OCI-LY7 (cell line): ENCODE data around the gene MINDY2.

ENCODE experiments used
- CTCF ChIP-seq: fragments of 200-600 bp; sonication (generic); conservative IDR thresholded peaks from 2 replicates; pipeline ENCODE4 v1.5.1; 2014; ENCODE audit warnings: mild to moderate bottlenecking, antibody characterized with exemption, low read length, moderate library complexity, mixed read lengths
- EZH2phosphoT487 ChIP-seq: fragments of 200-600 bp; sonication (generic); IDR thresholded peaks from 2 replicates; pipeline ENCODE4 v1.6.1; 2018; ENCODE audit warnings: low read depth, borderline replicate concordance, mild to moderate bottlenecking, mixed run types, antibody characterized with exemption, low read length, moderate library complexity, mixed read lengths

- peak; percentile 67 for TF ChIP-seq CTCF
- TF ChIP-seq EZH2phosphoT487: no peak
Measured at GRCh38 chr15:58839485-58839884, 68.4 kb downstream of the MINDY2 start.
